Astrocyte (in vitro differentiated cells and primary cell): ENCODE results near the gene CD24. TPM values are rescaled to one million over a fixed set of nuclear protein-coding genes. Genes with fewer than 3 reads are reported as not detected.

ENCODE experiments used
- DNase-seq: peaks from one replicate; pipeline ENCODE4 v3.0.0-alpha.2; 2010; ENCODE audit warnings: low read depth
- FAIRE-seq: peaks from 2 replicates; lab custom pipeline; 2011; peaks lifted over from hg19 to GRCh38; lab: Jason Lieb, UNC
- H2AFZ ChIP-seq: 2 replicates; pipeline ENCODE4 v1.6.0; 2012; ENCODE audit warnings: low read depth, low read length, inconsistent platforms
- H3K27ac ChIP-seq: 2 replicates; pipeline ENCODE4 v1.5.1; 2011; ENCODE audit warnings: low read depth, low read length, inconsistent platforms
- H3K27me3 ChIP-seq: 2 replicates; pipeline ENCODE4 v1.6.0; 2011; ENCODE audit warnings: low read length, inconsistent platforms; ENCODE audit not compliant: insufficient read depth
- H3K36me3 ChIP-seq: 2 replicates; pipeline ENCODE4 v1.5.1; 2011; ENCODE audit warnings: low read length, inconsistent platforms; ENCODE audit not compliant: insufficient read depth
- H3K4me1 ChIP-seq: 2 replicates; pipeline ENCODE4 v1.5.1; 2011; ENCODE audit warnings: low read length, inconsistent platforms; ENCODE audit not compliant: insufficient read depth
- H3K4me2 ChIP-seq: 2 replicates; pipeline ENCODE4 v1.6.0; 2012; ENCODE audit warnings: low read length, inconsistent platforms
- H3K4me3 ChIP-seq: 2 replicates; pipeline ENCODE4 v1.5.1; 2011; ENCODE audit warnings: low read depth, mild to moderate bottlenecking, low read length, inconsistent platforms; ENCODE audit not compliant: insufficient read depth
- H3K79me2 ChIP-seq: 2 replicates; pipeline ENCODE4 v1.6.0; 2012; ENCODE audit warnings: mild to moderate bottlenecking, low read length, inconsistent platforms; ENCODE audit not compliant: insufficient read depth
- H3K9ac ChIP-seq: 2 replicates; pipeline ENCODE4 v1.6.0; 2012; ENCODE audit warnings: mild to moderate bottlenecking, low read length, inconsistent platforms
- H3K9me3 ChIP-seq: 2 replicates; pipeline ENCODE4 v1.5.1; 2012; ENCODE audit warnings: low read depth, mild to moderate bottlenecking, low read length, inconsistent platforms; ENCODE audit not compliant: insufficient read depth
- H4K20me1 ChIP-seq: 2 replicates; pipeline ENCODE4 v1.6.0; 2012; ENCODE audit warnings: low read length, inconsistent platforms; ENCODE audit not compliant: insufficient read depth
- H3K27ac Mint-ChIP-seq: one replicate; pipeline ENCODE4 v1.8.0; 2021; ENCODE audit warnings: mild to moderate bottlenecking, mixed read lengths; ENCODE audit not compliant: unreplicated experiment
- H3K27me3 Mint-ChIP-seq: one replicate; pipeline ENCODE4 v1.8.0; 2021; ENCODE audit warnings: low read depth, mixed read lengths; ENCODE audit not compliant: unreplicated experiment
- H3K36me3 Mint-ChIP-seq: one replicate; pipeline ENCODE4 v1.8.0; 2021; ENCODE audit warnings: low read depth, mixed read lengths; ENCODE audit not compliant: unreplicated experiment
- H3K4me1 Mint-ChIP-seq: one replicate; pipeline ENCODE4 v1.8.0; 2021; ENCODE audit warnings: low read depth, mixed read lengths; ENCODE audit not compliant: unreplicated experiment
- H3K4me3 Mint-ChIP-seq: one replicate; pipeline ENCODE4 v1.8.0; 2021; ENCODE audit warnings: mild to moderate bottlenecking, moderate library complexity, mixed read lengths; ENCODE audit not compliant: unreplicated experiment
- H3K9me3 Mint-ChIP-seq: one replicate; pipeline ENCODE4 v1.8.0; 2021; ENCODE audit warnings: mild to moderate bottlenecking, mixed read lengths; ENCODE audit not compliant: unreplicated experiment
- CTCF ChIP-seq: IDR thresholded peaks from 2 replicates; pipeline ENCODE4 v1.5.1; 2011; ENCODE audit warnings: low read depth, mild to moderate bottlenecking, inconsistent platforms, low read length, moderate library complexity; ENCODE audit not compliant: insufficient read depth
- EZH2 ChIP-seq: IDR thresholded peaks from 2 replicates; pipeline ENCODE4 v1.6.1; 2012; ENCODE audit warnings: mild to moderate bottlenecking, low read length, inconsistent platforms; ENCODE audit not compliant: insufficient read depth
- total RNA-seq: library from RNA; stranded (reverse); gene quantifications from 2 replicates; pipeline ENCODE4 v1.2.1, GENCODE V29; 2021

CD24 gene
- total RNA-seq, 1 donor from 2014 or later = 95.1 TPM

DNA sequence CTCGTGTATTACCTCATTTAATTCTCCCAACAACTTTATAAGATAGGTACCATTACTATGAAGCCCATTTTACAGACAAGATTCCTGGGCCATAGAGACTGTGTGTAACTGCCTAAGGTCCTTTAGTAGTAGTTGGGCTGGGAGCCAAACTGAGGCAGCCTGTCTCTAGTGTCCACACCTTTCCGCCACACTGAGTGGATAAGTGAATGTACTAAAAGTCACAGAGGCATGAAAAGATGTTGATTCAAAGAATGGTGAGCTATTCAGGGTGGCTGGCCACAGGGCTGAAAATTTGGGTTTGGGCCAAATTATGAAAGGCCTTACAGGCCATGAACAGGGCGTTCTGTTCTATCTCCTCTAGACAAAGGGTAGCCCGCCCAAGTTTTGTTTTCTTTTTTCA, 11.0 kb downstream of the CD24 start:
- Mint-ChIP-seq H3K36me3 (no peaks in the 10 kb centered on the region), H3K9me3 (no peaks in the 10 kb centered on the region), H3K27ac (no peak overlapping the region), H3K27me3 (peaks cover 4% of the 10 kb centered on the region), H3K4me1 (no peaks in the 10 kb centered on the region), H3K4me3 (no peak overlapping the region)
- TF ChIP-seq EZH2 = no peak
- no peak for TF ChIP-seq CTCF
- H3K9me3 ChIP-seq = no peaks in the 10 kb centered on the region
- no peak overlapping the region for H3K27ac ChIP-seq
- H3K27me3 ChIP-seq = no peaks in the 10 kb centered on the region
- no peaks in the 10 kb centered on the region for H4K20me1 ChIP-seq
- no peak overlapping the region for H3K9ac ChIP-seq
- FAIRE-seq (no peak), DNase-seq (no peak)
- H3K4me1 ChIP-seq = no peaks in the 10 kb centered on the region
- no peak overlapping the region for H3K4me3 ChIP-seq
- no peaks in the 10 kb centered on the region for H3K36me3 ChIP-seq
- H2AFZ ChIP-seq = no peak overlapping the region
- no peaks in the 10 kb centered on the region for H3K79me2 ChIP-seq
- H3K4me2 ChIP-seq = no peak overlapping the region

DNA sequence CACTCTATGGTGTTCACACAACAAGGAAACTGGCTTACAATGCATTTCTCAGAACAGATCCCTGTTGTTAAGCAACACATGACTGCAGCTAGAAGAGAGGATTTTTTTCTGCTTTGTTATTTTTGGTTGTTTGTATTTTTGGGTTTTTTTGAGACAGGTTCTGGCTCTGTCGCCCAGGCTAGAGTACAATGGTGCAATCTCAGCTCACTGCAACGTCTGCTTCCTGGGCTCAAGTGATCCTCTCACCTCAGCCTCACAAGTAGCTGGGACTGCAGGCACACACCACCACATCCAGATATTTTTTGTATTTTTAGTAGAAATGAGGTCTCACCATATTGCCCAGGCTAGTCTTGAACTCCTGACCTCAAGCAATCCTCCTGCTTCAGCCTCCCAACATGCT, 12.7 kb downstream of the CD24 start:
- Histone ChIP-seq H4K20me1 (no peaks in the 10 kb centered on the region), H3K27ac (no peak overlapping the region), H3K4me3 (no peak overlapping the region), H3K27me3 (no peaks in the 10 kb centered on the region), H3K9ac (no peak overlapping the region), H3K79me2 (no peaks in the 10 kb centered on the region), H3K9me3 (no peaks in the 10 kb centered on the region), H3K4me2 (no peak overlapping the region), H3K36me3 (no peaks in the 10 kb centered on the region), H2AFZ (no peak overlapping the region), H3K4me1 (no peaks in the 10 kb centered on the region)
- Mint-ChIP-seq H3K27ac (no peak overlapping the region), H3K4me1 (no peaks in the 10 kb centered on the region), H3K36me3 (no peaks in the 10 kb centered on the region), H3K4me3 (no peak overlapping the region), H3K27me3 (peaks cover 4% of the 10 kb centered on the region), H3K9me3 (no peaks in the 10 kb centered on the region)
- TF ChIP-seq EZH2 (no peak), CTCF (no peak)
- FAIRE-seq = no peak
- no peak for DNase-seq

GRCh38 chr6:106961136-106961535, 13.4 kb downstream of the CD24 start:
- no peak overlapping the region for H3K4me3 ChIP-seq
- Mint-ChIP-seq H3K4me1 (no peaks in the 10 kb centered on the region), H3K27ac (no peak overlapping the region), H3K4me3 (no peak overlapping the region), H3K9me3 (no peaks in the 10 kb centered on the region), H3K36me3 (no peaks in the 10 kb centered on the region), H3K27me3 (peaks cover 2% of the 10 kb centered on the region)
- no peaks in the 10 kb centered on the region for H3K36me3 ChIP-seq
- no peaks in the 10 kb centered on the region for H3K9me3 ChIP-seq
- no peak for TF ChIP-seq CTCF
- no peak for TF ChIP-seq EZH2
- H3K27me3 ChIP-seq = no peaks in the 10 kb centered on the region
- H3K9ac ChIP-seq = no peak overlapping the region
- H3K4me2 ChIP-seq = no peak overlapping the region
- H3K79me2 ChIP-seq = no peaks in the 10 kb centered on the region
- no peak for DNase-seq
- no peaks in the 10 kb centered on the region for H4K20me1 ChIP-seq
- no peaks in the 10 kb centered on the region for H3K4me1 ChIP-seq
- FAIRE-seq = no peak
- H2AFZ ChIP-seq = no peak overlapping the region
- H3K27ac ChIP-seq = no peak overlapping the region
